GM23248 (cell line): ENCODE measurements around the gene TRIP6.

Experiments used
- EZH2 ChIP-seq: fragments of 200-600 bp; sonication (generic); IDR thresholded peaks from 2 replicates; pipeline ENCODE4 v1.6.1; 2018; ENCODE audit warnings: antibody characterized with exemption, mild to moderate bottlenecking; ENCODE audit not compliant: insufficient read depth, poor library complexity, severe bottlenecking
- EZH2phosphoT487 ChIP-seq: fragments of 200-600 bp; sonication (generic); IDR thresholded peaks from 2 replicates; pipeline ENCODE4 v1.6.1; 2018; ENCODE audit warnings: antibody characterized with exemption, moderate library complexity, mild to moderate bottlenecking, low read depth; ENCODE audit not compliant: insufficient read depth

DNA sequence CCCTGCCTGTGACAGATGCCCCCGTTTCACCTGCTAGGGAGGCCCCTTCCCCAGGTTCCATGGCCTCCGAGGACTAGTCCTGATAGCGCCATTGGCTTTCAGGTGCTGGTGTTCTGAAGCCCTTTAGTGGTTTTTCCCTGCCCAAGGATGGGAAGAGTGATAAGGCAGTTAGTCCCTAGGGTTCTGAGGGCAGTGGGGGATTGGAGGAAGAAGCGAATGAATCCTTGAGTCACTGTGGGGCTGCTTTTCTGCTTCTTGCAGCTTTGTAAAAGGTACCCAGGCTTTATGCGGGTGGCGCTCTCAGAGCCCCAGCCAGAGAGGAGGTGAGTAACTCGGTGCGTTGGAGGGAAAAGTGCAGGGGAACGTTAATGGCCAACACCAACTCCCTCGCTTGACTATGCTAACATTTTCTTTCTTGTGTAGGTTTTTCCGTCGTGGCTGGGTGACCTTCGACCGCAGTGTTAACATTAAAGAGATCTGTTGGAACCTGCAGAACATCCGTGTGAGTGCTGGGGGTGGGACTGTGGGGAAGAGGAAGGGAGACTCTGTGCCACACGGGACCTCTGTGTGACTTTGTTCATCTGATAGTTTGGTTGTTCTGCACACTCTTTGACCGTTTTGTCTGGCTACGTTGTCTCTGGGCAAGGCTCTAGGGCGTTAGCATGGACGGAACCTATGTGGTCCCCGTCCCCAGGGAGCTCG is 18.4 kb downstream of the TRIP6 start:
- TF ChIP-seq EZH2phosphoT487 (no peak), EZH2 (no peak)
